NCI-H82 treated with DMSO at 0.1 percent for 48 hours (cell line): ENCODE measurements around the gene TSPAN6.

Experiments
- DNase-seq: peaks from one replicate; lab custom pipeline; 2025; ENCODE audit not compliant: unreplicated experiment; lab: John Stamatoyannopoulos, UW

Gene TSPAN6

GRCh38 chrX:100591256-100592051 is 45.2 kb downstream of the TSPAN6 start:
- no peak for DNase-seq

- no peak for DNase-seq
Measured at GRCh38 chrX:100587861-100588260, 48.7 kb downstream of the TSPAN6 start.

- DNase-seq, result no peak
Measured at GRCh38 chrX:100586747-100587146, 49.9 kb downstream of the TSPAN6 start.

- DNase-seq, result no peak
Measured at GRCh38 chrX:100584611-100585010, 52.0 kb downstream of the TSPAN6 start, which contains the start of gene TNMD. Gene TNMD, plus strand, starts transcription at chrX:100584936. Its CDS starts 83 bp downstream, at chrX:100585019.
